ENCODE results near the gene INO80. TPM values are rescaled to one million over a fixed set of nuclear protein-coding genes. Genes with fewer than 3 reads are reported as not detected.

INO80 gene
- total RNA-seq, 4 donors from 2014 or later = 29.4 to 45.9 (median 41.0) TPM

DNA sequence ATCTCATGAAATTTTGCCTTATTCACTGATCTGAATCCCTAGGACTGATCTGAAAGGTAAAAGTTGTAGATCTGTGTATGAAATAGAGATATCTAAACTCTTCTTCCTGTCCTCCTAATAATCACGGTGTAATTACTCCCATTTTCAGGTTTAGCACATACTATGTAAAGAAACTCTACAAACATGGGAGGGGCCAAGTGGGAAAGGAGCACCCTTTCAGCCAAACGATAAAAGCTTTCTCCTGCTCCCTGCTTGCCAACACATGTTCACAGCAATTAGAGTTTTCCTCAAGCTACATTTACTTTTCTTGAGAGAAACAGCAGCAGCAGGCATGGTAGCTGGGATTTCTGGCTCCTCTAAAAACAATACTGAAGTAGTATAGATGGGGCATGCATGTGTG, 91.2 kb downstream of the INO80 start:
- 39% methylated on average over 2 of the region's 2 CpGs for WGBS
- H3K27ac ChIP-seq = no peak overlapping the region
- H3K4me1 ChIP-seq = peaks cover 4% of the 10 kb centered on the region
- no peaks in the 10 kb centered on the region for H3K9me3 ChIP-seq
- no peak overlapping the region for H3K4me3 ChIP-seq
- no peak for TF ChIP-seq POLR2A (IDR thresholded peaks at IDR 0.05)
- TF ChIP-seq EP300 (IDR thresholded peaks at IDR 0.05) = no peak
- TF ChIP-seq POLR2AphosphoS5 (IDR thresholded peaks at IDR 0.05) = no peak
- TF ChIP-seq CTCF (IDR thresholded peaks at IDR 0.05) = no peak
- no peaks in the 10 kb centered on the region for H3K27me3 ChIP-seq
- DNase-seq (ENCODE audit: low spot score in 2 of 2) = no peak
- H3K36me3 ChIP-seq = peaks cover 47% of the 10 kb centered on the region

GRCh38 chr15:41024131-41024530, 91.9 kb downstream of the INO80 start:
- Histone ChIP-seq H3K27me3 (no peaks in the 10 kb centered on the region), H3K4me1 (peaks cover 6% of the 10 kb centered on the region), H3K36me3 (peaks cover 44% of the 10 kb centered on the region), H3K9me3 (no peaks in the 10 kb centered on the region), H3K27ac (no peak overlapping the region), H3K4me3 (no peak overlapping the region)
- TF ChIP-seq CTCF (IDR thresholded peaks at IDR 0.05) (no peak), EP300 (IDR thresholded peaks at IDR 0.05) (no peak), POLR2A (IDR thresholded peaks at IDR 0.05) (no peak)
- 41% methylated on average over 4 of the region's 4 CpGs for WGBS
- DNase-seq (ENCODE audit: low spot score in 2 of 2) = no peak

GRCh38 chr15:41022487-41023090, 93.5 kb downstream of the INO80 start:
- Histone ChIP-seq H3K27ac (no peak overlapping the region), H3K27me3 (no peaks in the 10 kb centered on the region), H3K36me3 (peaks cover 43% of the 10 kb centered on the region), H3K9me3 (no peaks in the 10 kb centered on the region), H3K4me1 (peaks cover 22% of the 10 kb centered on the region), H3K4me3 (no peak overlapping the region)
- DNase-seq (ENCODE audit: low spot score in 2 of 2) = no peak
- 50% methylated on average over 5 of the region's 5 CpGs for WGBS
- TF ChIP-seq POLR2A (IDR thresholded peaks at IDR 0.05) (no peak), EP300 (IDR thresholded peaks at IDR 0.05) (no peak), CTCF (IDR thresholded peaks at IDR 0.05) (peak; percentile 13 to 55), POLR2AphosphoS5 (IDR thresholded peaks at IDR 0.05) (no peak)

DNA sequence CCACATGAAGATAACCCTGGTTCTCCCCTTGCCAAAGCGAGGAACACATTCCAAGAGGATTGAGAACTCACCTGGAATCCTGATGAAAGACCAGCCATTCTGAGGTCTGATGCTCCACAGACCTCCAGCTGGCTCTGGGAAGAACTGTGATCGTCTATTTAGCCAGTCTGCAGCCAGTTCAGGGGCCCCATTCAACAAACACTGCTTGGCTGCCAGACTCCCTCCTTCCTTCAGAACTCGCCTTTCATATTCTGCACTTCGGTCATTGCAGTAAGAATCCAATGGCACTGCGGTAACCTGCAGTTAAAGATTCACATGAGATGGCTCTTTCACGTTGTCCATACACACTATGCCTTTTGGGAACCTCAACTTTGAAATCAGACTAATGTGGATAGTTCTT, 95.3 kb downstream of the INO80 start:
- DNase-seq (ENCODE audit: low spot score in 2 of 2) = no peak
- WGBS = 77% methylated on average over 6 of the region's 6 CpGs
- no peak for TF ChIP-seq POLR2AphosphoS5 (IDR thresholded peaks at IDR 0.05)
- no peak for TF ChIP-seq EP300 (IDR thresholded peaks at IDR 0.05)
- no peak for TF ChIP-seq POLR2A (IDR thresholded peaks at IDR 0.05)
- TF ChIP-seq CTCF (IDR thresholded peaks at IDR 0.05) = no peak
- Histone ChIP-seq H3K27me3 (no peaks in the 10 kb centered on the region), H3K27ac (no peak overlapping the region), H3K9me3 (no peaks in the 10 kb centered on the region), H3K4me3 (no peak overlapping the region), H3K4me1 (peaks cover 27% of the 10 kb centered on the region), H3K36me3 (peaks cover 42% of the 10 kb centered on the region)

GRCh38 chr15:41020311-41020710, 95.8 kb downstream of the INO80 start:
- WGBS = 40% methylated on average over 4 of the region's 4 CpGs
- no peak overlapping the region for H3K27ac ChIP-seq

More at GRCh38 chr15:41020311-41020710, 95.8 kb downstream of the INO80 start:
- Histone ChIP-seq H3K27me3 (no peaks in the 10 kb centered on the region), H3K36me3 (peaks cover 44% of the 10 kb centered on the region), H3K4me3 (no peak overlapping the region), H3K9me3 (no peaks in the 10 kb centered on the region), H3K4me1 (peaks cover 27% of the 10 kb centered on the region)
- TF ChIP-seq CTCF (IDR thresholded peaks at IDR 0.05) (no peak), POLR2AphosphoS5 (IDR thresholded peaks at IDR 0.05) (no peak), POLR2A (IDR thresholded peaks at IDR 0.05) (no peak), EP300 (IDR thresholded peaks at IDR 0.05) (no peak)
- DNase-seq (ENCODE audit: low spot score in 2 of 2) = no peak
